ENCODE data around the gene PPP1R3C.

PPP1R3C gene

GRCh38 chr10:91632671-91633550 is at the start of gene PPP1R3C:
Gene PPP1R3C (minus strand): TSS chr10:91633071. CDS start chr10:91632969, 102 bp downstream.
- Mint-ChIP-seq H3K27ac (no peak within 1 kb of the TSS), H3K9me3 (no peaks in the 10 kb centered on the region), H3K27me3 (peaks cover 39% of the 10 kb centered on the region), H3K36me3 (ENCODE audit: low read depth) (no peaks in the 10 kb centered on the region), H3K4me1 (ENCODE audit: low read depth) (peaks cover 8% of the 10 kb centered on the region), H3K4me3 (peak within 1 kb of the TSS; percentile 67)
- intact Hi-C loops (cut with micrococcal nuclease) = loop anchor here (10.0 kb wide), 1 partner anchor 272 kb away; the partner anchor contains the start of gene FGFBP3

- Mint-ChIP-seq H3K27me3 (peaks cover 3% of the 10 kb centered on the region), H3K27ac (no peak overlapping the region), H3K4me1 (ENCODE audit: low read depth) (no peaks in the 10 kb centered on the region), H3K9me3 (no peaks in the 10 kb centered on the region), H3K4me3 (no peak overlapping the region), H3K36me3 (ENCODE audit: low read depth) (no peaks in the 10 kb centered on the region)
- intact Hi-C loops (cut with micrococcal nuclease) = no loop called here
Observed at GRCh38 chr10:91681361-91682276, 48.7 kb upstream of the PPP1R3C start.

- H3K4me1 Mint-ChIP-seq (ENCODE audit: low read depth) = no peaks in the 10 kb centered on the region
- no peaks in the 10 kb centered on the region for H3K36me3 Mint-ChIP-seq (ENCODE audit: low read depth)
- intact Hi-C loops (cut with micrococcal nuclease) = no loop called here
- H3K9me3 Mint-ChIP-seq = no peaks in the 10 kb centered on the region
- no peaks in the 10 kb centered on the region for H3K27me3 Mint-ChIP-seq
- no peak overlapping the region for H3K4me3 Mint-ChIP-seq
- no peak overlapping the region for H3K27ac Mint-ChIP-seq
Observed at GRCh38 chr10:91680487-91680886, 47.6 kb upstream of the PPP1R3C start.

GRCh38 chr10:91679296-91679695 is 46.4 kb upstream of the PPP1R3C start:
- H3K36me3 Mint-ChIP-seq (ENCODE audit: low read depth) = no peaks in the 10 kb centered on the region
- no peak overlapping the region for H3K27ac Mint-ChIP-seq
- H3K4me3 Mint-ChIP-seq = no peak overlapping the region
- no peaks in the 10 kb centered on the region for H3K27me3 Mint-ChIP-seq
- intact Hi-C loops (cut with micrococcal nuclease) = no loop called here
- H3K9me3 Mint-ChIP-seq = no peaks in the 10 kb centered on the region
- H3K4me1 Mint-ChIP-seq (ENCODE audit: low read depth) = no peaks in the 10 kb centered on the region

- intact Hi-C loops (cut with micrococcal nuclease) = no loop called here
- H3K4me1 Mint-ChIP-seq (ENCODE audit: low read depth) = no peaks in the 10 kb centered on the region
- H3K9me3 Mint-ChIP-seq = no peaks in the 10 kb centered on the region
- no peak overlapping the region for H3K4me3 Mint-ChIP-seq
- H3K36me3 Mint-ChIP-seq (ENCODE audit: low read depth) = no peaks in the 10 kb centered on the region
- no peak overlapping the region for H3K27ac Mint-ChIP-seq
- H3K27me3 Mint-ChIP-seq = peaks cover 1% of the 10 kb centered on the region
Observed at GRCh38 chr10:91677911-91678310, 45.0 kb upstream of the PPP1R3C start.

GRCh38 chr10:91672021-91672608 is 39.2 kb upstream of the PPP1R3C start:
- H3K36me3 Mint-ChIP-seq (ENCODE audit: low read depth) = no peaks in the 10 kb centered on the region
- no peak overlapping the region for H3K4me3 Mint-ChIP-seq
- intact Hi-C loops (cut with micrococcal nuclease) = no loop called here
- H3K9me3 Mint-ChIP-seq = no peaks in the 10 kb centered on the region
- no peak overlapping the region for H3K27ac Mint-ChIP-seq
- peaks cover 1% of the 10 kb centered on the region for H3K27me3 Mint-ChIP-seq
- no peaks in the 10 kb centered on the region for H3K4me1 Mint-ChIP-seq (ENCODE audit: low read depth)

- peaks cover 1% of the 10 kb centered on the region for H3K27me3 Mint-ChIP-seq
- intact Hi-C loops (cut with micrococcal nuclease) = no loop called here
Observed at GRCh38 chr10:91668913-91669312, 36.0 kb upstream of the PPP1R3C start.

GRCh38 chr10:91665842-91666241 is 33.0 kb upstream of the PPP1R3C start:
- H3K4me1 Mint-ChIP-seq (ENCODE audit: low read depth) = no peaks in the 10 kb centered on the region

More at GRCh38 chr10:91668913-91669312, 36.0 kb upstream of the PPP1R3C start:
- H3K9me3 Mint-ChIP-seq = no peaks in the 10 kb centered on the region
- H3K4me3 Mint-ChIP-seq = no peak overlapping the region
- no peaks in the 10 kb centered on the region for H3K4me1 Mint-ChIP-seq (ENCODE audit: low read depth)
- no peak overlapping the region for H3K27ac Mint-ChIP-seq
- H3K36me3 Mint-ChIP-seq (ENCODE audit: low read depth) = no peaks in the 10 kb centered on the region

GRCh38 chr10:91664426-91664825 is 31.6 kb upstream of the PPP1R3C start:
- H3K36me3 Mint-ChIP-seq (ENCODE audit: low read depth) = no peaks in the 10 kb centered on the region
- no peak overlapping the region for H3K27ac Mint-ChIP-seq
- no peak overlapping the region for H3K4me3 Mint-ChIP-seq
- H3K9me3 Mint-ChIP-seq = no peaks in the 10 kb centered on the region
- no peaks in the 10 kb centered on the region for H3K27me3 Mint-ChIP-seq
- intact Hi-C loops (cut with micrococcal nuclease) = no loop called here
- H3K4me1 Mint-ChIP-seq (ENCODE audit: low read depth) = no peaks in the 10 kb centered on the region

More at GRCh38 chr10:91665842-91666241, 33.0 kb upstream of the PPP1R3C start:
- H3K27me3 Mint-ChIP-seq = no peaks in the 10 kb centered on the region
- H3K4me3 Mint-ChIP-seq = no peak overlapping the region
- no peaks in the 10 kb centered on the region for H3K9me3 Mint-ChIP-seq
- no peak overlapping the region for H3K27ac Mint-ChIP-seq
- H3K36me3 Mint-ChIP-seq (ENCODE audit: low read depth) = no peaks in the 10 kb centered on the region
- intact Hi-C loops (cut with micrococcal nuclease) = no loop called here

GRCh38 chr10:91662993-91663392 is 30.1 kb upstream of the PPP1R3C start:
- Mint-ChIP-seq H3K27me3 (no peaks in the 10 kb centered on the region), H3K36me3 (ENCODE audit: low read depth) (no peaks in the 10 kb centered on the region), H3K9me3 (no peaks in the 10 kb centered on the region), H3K4me1 (ENCODE audit: low read depth) (no peaks in the 10 kb centered on the region), H3K27ac (no peak overlapping the region), H3K4me3 (no peak overlapping the region)
- intact Hi-C loops (cut with micrococcal nuclease) = no loop called here

GRCh38 chr10:91653219-91653870 is 20.5 kb upstream of the PPP1R3C start:
- Mint-ChIP-seq H3K27ac (no peak overlapping the region), H3K36me3 (ENCODE audit: low read depth) (no peaks in the 10 kb centered on the region), H3K27me3 (no peaks in the 10 kb centered on the region), H3K4me1 (ENCODE audit: low read depth) (no peaks in the 10 kb centered on the region), H3K4me3 (no peak overlapping the region), H3K9me3 (peaks cover 8% of the 10 kb centered on the region)
- intact Hi-C loops (cut with micrococcal nuclease) = no loop called here

- no peaks in the 10 kb centered on the region for H3K36me3 Mint-ChIP-seq (ENCODE audit: low read depth)
- peaks cover 8% of the 10 kb centered on the region for H3K9me3 Mint-ChIP-seq
- H3K4me1 Mint-ChIP-seq (ENCODE audit: low read depth) = no peaks in the 10 kb centered on the region
- H3K27me3 Mint-ChIP-seq = peaks cover 6% of the 10 kb centered on the region
- H3K27ac Mint-ChIP-seq = no peak overlapping the region
- H3K4me3 Mint-ChIP-seq = no peak overlapping the region
- intact Hi-C loops (cut with micrococcal nuclease) = no loop called here
Observed at GRCh38 chr10:91652364-91652763, 19.5 kb upstream of the PPP1R3C start.

- no peaks in the 10 kb centered on the region for H3K36me3 Mint-ChIP-seq (ENCODE audit: low read depth)
- peaks cover 11% of the 10 kb centered on the region for H3K27me3 Mint-ChIP-seq
- H3K4me1 Mint-ChIP-seq (ENCODE audit: low read depth) = no peaks in the 10 kb centered on the region
- no peaks in the 10 kb centered on the region for H3K9me3 Mint-ChIP-seq
- intact Hi-C loops (cut with micrococcal nuclease) = no loop called here
- H3K27ac Mint-ChIP-seq = no peak overlapping the region
- no peak overlapping the region for H3K4me3 Mint-ChIP-seq
Observed at GRCh38 chr10:91643700-91644099, 10.8 kb upstream of the PPP1R3C start.
